Neural cell (in vitro differentiated cells): ENCODE measurements around the gene SULT4A1.
"Not testable (repeated sequence)": the region's sequence is repeated elsewhere in the genome, so short reads cannot be mapped to it uniquely, and the experiment has no call there.

ENCODE experiments used
- MXI1 ChIP-seq: fragments of 450-650 bp; conservative IDR thresholded peaks from 2 replicates; pipeline ENCODE4 v1.6.1; 2014; ENCODE audit warnings: antibody characterized with exemption, mild to moderate bottlenecking; ENCODE audit not compliant: poor library complexity, severe bottlenecking
- RAD21 ChIP-seq: fragments of 450-650 bp; conservative IDR thresholded peaks from 2 replicates; pipeline ENCODE4 v1.6.1; 2014; ENCODE audit warnings: antibody characterized with exemption, mild to moderate bottlenecking, moderate library complexity
- TF ChIP-seq, protein P1 (sequence below): fragments of 450-650 bp; IDR thresholded peaks from 2 replicates; pipeline ENCODE4 v1.5.1; 2014; ENCODE audit warnings: antibody characterized with exemption, mild to moderate bottlenecking, moderate library complexity; ENCODE audit not compliant: poor library complexity, severe bottlenecking

DNA sequence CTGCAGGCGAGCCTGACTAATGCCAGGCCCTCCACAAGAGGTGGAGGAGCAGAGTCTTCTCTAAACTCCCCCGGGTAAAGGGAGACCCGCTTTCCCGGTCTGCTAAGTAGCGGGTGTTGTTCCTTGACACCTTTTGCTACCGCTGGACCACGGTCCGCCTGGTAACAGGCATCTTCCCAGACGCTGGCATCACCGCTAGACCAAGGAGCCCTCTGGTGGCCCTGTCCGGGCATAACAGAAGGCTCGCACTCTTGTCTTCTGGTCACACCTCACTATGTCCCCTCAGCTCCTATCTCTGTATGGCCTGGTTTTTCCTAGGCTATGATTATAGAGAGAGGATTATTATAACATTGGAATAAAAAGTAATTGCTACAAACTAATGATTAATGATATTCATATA is 42.1 kb upstream of the SULT4A1 start:
- not testable (repeated sequence) for TF ChIP-seq MXI1, RAD21
- TF ChIP-seq, protein P1, sequence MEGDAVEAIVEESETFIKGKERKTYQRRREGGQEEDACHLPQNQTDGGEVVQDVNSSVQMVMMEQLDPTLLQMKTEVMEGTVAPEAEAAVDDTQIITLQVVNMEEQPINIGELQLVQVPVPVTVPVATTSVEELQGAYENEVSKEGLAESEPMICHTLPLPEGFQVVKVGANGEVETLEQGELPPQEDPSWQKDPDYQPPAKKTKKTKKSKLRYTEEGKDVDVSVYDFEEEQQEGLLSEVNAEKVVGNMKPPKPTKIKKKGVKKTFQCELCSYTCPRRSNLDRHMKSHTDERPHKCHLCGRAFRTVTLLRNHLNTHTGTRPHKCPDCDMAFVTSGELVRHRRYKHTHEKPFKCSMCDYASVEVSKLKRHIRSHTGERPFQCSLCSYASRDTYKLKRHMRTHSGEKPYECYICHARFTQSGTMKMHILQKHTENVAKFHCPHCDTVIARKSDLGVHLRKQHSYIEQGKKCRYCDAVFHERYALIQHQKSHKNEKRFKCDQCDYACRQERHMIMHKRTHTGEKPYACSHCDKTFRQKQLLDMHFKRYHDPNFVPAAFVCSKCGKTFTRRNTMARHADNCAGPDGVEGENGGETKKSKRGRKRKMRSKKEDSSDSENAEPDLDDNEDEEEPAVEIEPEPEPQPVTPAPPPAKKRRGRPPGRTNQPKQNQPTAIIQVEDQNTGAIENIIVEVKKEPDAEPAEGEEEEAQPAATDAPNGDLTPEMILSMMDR = peak; percentile 25
